ENCODE data around the gene RBBP8NL. TPM values are rescaled to one million over a fixed set of nuclear protein-coding genes. Genes with fewer than 3 reads are reported as not detected.

Gene RBBP8NL
- total RNA-seq, 1 experiment from 2014 or later = not detected

GRCh38 chr20:62408640-62409039 lies 18.7 kb downstream of the RBBP8NL start:
- no peak for DNase-seq (ENCODE audit: low spot score)

GRCh38 chr20:62408055-62408454 lies 19.3 kb downstream of the RBBP8NL start:
- DNase-seq (ENCODE audit: low spot score) = no peak

GRCh38 chr20:62407221-62407992 lies 19.9 kb downstream of the RBBP8NL start, which contains the start of gene CABLES2:
CABLES2 (minus strand) TSS chr20:62407285; CDS start chr20:62407276, 9 bp downstream.
- DNase-seq (ENCODE audit: low spot score) = peak; percentile 81

- DNase-seq (ENCODE audit: low spot score) = no peak
Observed at GRCh38 chr20:62406635-62407176, 20.6 kb downstream of the RBBP8NL start.

GRCh38 chr20:62405981-62406513 lies 21.3 kb downstream of the RBBP8NL start:
- DNase-seq (ENCODE audit: low spot score) = no peak

- no peak for DNase-seq (ENCODE audit: low spot score)
Observed at GRCh38 chr20:62405108-62405980, 22.0 kb downstream of the RBBP8NL start.

GRCh38 chr20:62404761-62405107 lies 22.6 kb downstream of the RBBP8NL start:
- no peak for DNase-seq (ENCODE audit: low spot score)

- DNase-seq (ENCODE audit: low spot score) = no peak
Observed at GRCh38 chr20:62404112-62404665, 23.1 kb downstream of the RBBP8NL start.

- no peak for DNase-seq (ENCODE audit: low spot score)
Observed at GRCh38 chr20:62403331-62403730, 24.0 kb downstream of the RBBP8NL start.

GRCh38 chr20:62402456-62403150 lies 24.7 kb downstream of the RBBP8NL start:
- DNase-seq (ENCODE audit: low spot score) = no peak

- DNase-seq (ENCODE audit: low spot score) = no peak
Observed at GRCh38 chr20:62401331-62401779, 26.0 kb downstream of the RBBP8NL start.

- no peak for DNase-seq (ENCODE audit: low spot score)
Observed at GRCh38 chr20:62400541-62400940, 26.8 kb downstream of the RBBP8NL start.

GRCh38 chr20:62400021-62400420 lies 27.3 kb downstream of the RBBP8NL start:
- no peak for DNase-seq (ENCODE audit: low spot score)

GRCh38 chr20:62398120-62398821 lies 29.1 kb downstream of the RBBP8NL start:
- no peak for DNase-seq (ENCODE audit: low spot score)

GRCh38 chr20:62396367-62397239 lies 30.7 kb downstream of the RBBP8NL start:
- DNase-seq (ENCODE audit: low spot score) = no peak

GRCh38 chr20:62395311-62396242 lies 31.8 kb downstream of the RBBP8NL start:
- DNase-seq (ENCODE audit: low spot score) = no peak

- DNase-seq (ENCODE audit: low spot score) = no peak
Observed at GRCh38 chr20:62394248-62395245, 32.8 kb downstream of the RBBP8NL start.
